ENCODE data around the gene AOAH.
"Not testable (repeated sequence)": the region's sequence is repeated elsewhere in the genome, so short reads cannot be mapped to it uniquely, and the experiment has no call there.

The AOAH gene

GRCh38 chr7:36535866-36536664 is 188.2 kb downstream of the AOAH start:
- no peak for DNase-seq

GRCh38 chr7:36533717-36534116 is 190.6 kb downstream of the AOAH start:
- DNase-seq: no peak

- no peak for DNase-seq
Observed at GRCh38 chr7:36532981-36533499, 191.3 kb downstream of the AOAH start.

GRCh38 chr7:36531951-36532350 is 192.3 kb downstream of the AOAH start:
- DNase-seq: no peak

- no peak for DNase-seq
Observed at GRCh38 chr7:36530456-36530855, 193.8 kb downstream of the AOAH start.

GRCh38 chr7:36527549-36527913 is 196.8 kb downstream of the AOAH start:
- no peak for DNase-seq

- DNase-seq: no peak
Observed at GRCh38 chr7:36526863-36527548, 197.3 kb downstream of the AOAH start.

GRCh38 chr7:36523371-36524101 is 200.8 kb downstream of the AOAH start:
- DNase-seq: no peak

- DNase-seq: no peak
Observed at GRCh38 chr7:36522453-36523007, 201.8 kb downstream of the AOAH start.

- no peak for DNase-seq
Observed at GRCh38 chr7:36521911-36522310, 202.4 kb downstream of the AOAH start.

GRCh38 chr7:36521133-36521532 is 203.2 kb downstream of the AOAH start:
- no peak for DNase-seq

- DNase-seq: no peak
Observed at GRCh38 chr7:36515847-36516246, 208.4 kb downstream of the AOAH start.

- DNase-seq: no peak
Observed at GRCh38 chr7:36514289-36515243, 209.7 kb downstream of the AOAH start.

GRCh38 chr7:36513393-36513792 is 210.9 kb downstream of the AOAH start:
- DNase-seq: no peak

GRCh38 chr7:36512616-36513015 is 211.7 kb downstream of the AOAH start:
- no peak for DNase-seq

GRCh38 chr7:36509962-36510361 is 214.3 kb downstream of the AOAH start:
- no peak for DNase-seq

- no peak for DNase-seq
Observed at GRCh38 chr7:36507475-36508440, 216.5 kb downstream of the AOAH start.

- no peak for DNase-seq
Observed at GRCh38 chr7:36506820-36507219, 217.5 kb downstream of the AOAH start.

GRCh38 chr7:36506130-36506798 is 218.0 kb downstream of the AOAH start:
- no peak for DNase-seq

GRCh38 chr7:36504617-36505016 is 219.7 kb downstream of the AOAH start:
- DNase-seq: not testable (repeated sequence)
